Osteoblast (primary cell): ENCODE measurements around the gene SERTAD2. TPM values are rescaled to one million over a fixed set of nuclear protein-coding genes. Genes with fewer than 3 reads are reported as not detected.

ENCODE experiments used
- DNase-seq: peaks from one replicate; pipeline ENCODE4 v3.0.0; 2011; ENCODE audit warnings: low spot score, mixed read lengths; ENCODE audit not compliant: insufficient read length; ENCODE audit errors: missing footprints
- H2AFZ ChIP-seq: 2 replicates; pipeline ENCODE4 v1.6.0; 2011; ENCODE audit warnings: mild to moderate bottlenecking, low read length
- H3K27ac ChIP-seq: 2 replicates; pipeline ENCODE4 v1.5.1; 2011; ENCODE audit warnings: mild to moderate bottlenecking, low read depth, low read length, moderate library complexity
- H3K27me3 ChIP-seq: 2 replicates; pipeline ENCODE4 v1.6.0; 2012; ENCODE audit warnings: mild to moderate bottlenecking, control low read depth, inconsistent platforms, low read length, moderate library complexity; ENCODE audit not compliant: insufficient read depth
- H3K36me3 ChIP-seq: 2 replicates; pipeline ENCODE4 v1.5.1; 2011; ENCODE audit warnings: mild to moderate bottlenecking, low read length, control low read depth, moderate library complexity; ENCODE audit not compliant: insufficient read depth
- H3K4me1 ChIP-seq: 2 replicates; pipeline ENCODE4 v1.5.1; 2011; ENCODE audit warnings: mild to moderate bottlenecking, low read length, control low read depth, moderate library complexity; ENCODE audit not compliant: insufficient read depth
- H3K4me2 ChIP-seq: 2 replicates; pipeline ENCODE4 v1.6.0; 2011; ENCODE audit warnings: mild to moderate bottlenecking, low read length; ENCODE audit not compliant: insufficient read depth
- H3K4me3 ChIP-seq: fragments of 200-600 bp; sonication (generic); 3 replicates; pipeline ENCODE4 v1.5.1; 2012; ENCODE audit warnings: mild to moderate bottlenecking, low read length, inconsistent platforms; ENCODE audit not compliant: insufficient read depth
- H3K79me2 ChIP-seq: 2 replicates; pipeline ENCODE4 v1.6.0; 2012; ENCODE audit warnings: mild to moderate bottlenecking, low read length, control low read depth, inconsistent platforms; ENCODE audit not compliant: insufficient read depth
- H3K9me3 ChIP-seq: 2 replicates; pipeline ENCODE4 v1.5.1; 2011; ENCODE audit warnings: low read depth, low read length, control low read depth
- H4K20me1 ChIP-seq: 2 replicates; pipeline ENCODE4 v1.6.0; 2012; ENCODE audit warnings: mild to moderate bottlenecking, low read length, control low read depth; ENCODE audit not compliant: insufficient read depth
- CTCF ChIP-seq: IDR thresholded peaks from 2 replicates; pipeline ENCODE4 v1.5.1; 2011; ENCODE audit warnings: mild to moderate bottlenecking, low read depth, low read length, moderate library complexity; ENCODE audit errors: extremely low read depth
- total RNA-seq: library from RNA; depleted of rRNA; stranded (reverse); fragments of >200 nt; gene quantifications from 2 replicates; pipeline ENCODE4 v1.2.3, GENCODE V29; 2012

Gene SERTAD2
- total RNA-seq, 1 donor: 24.6 TPM

DNA sequence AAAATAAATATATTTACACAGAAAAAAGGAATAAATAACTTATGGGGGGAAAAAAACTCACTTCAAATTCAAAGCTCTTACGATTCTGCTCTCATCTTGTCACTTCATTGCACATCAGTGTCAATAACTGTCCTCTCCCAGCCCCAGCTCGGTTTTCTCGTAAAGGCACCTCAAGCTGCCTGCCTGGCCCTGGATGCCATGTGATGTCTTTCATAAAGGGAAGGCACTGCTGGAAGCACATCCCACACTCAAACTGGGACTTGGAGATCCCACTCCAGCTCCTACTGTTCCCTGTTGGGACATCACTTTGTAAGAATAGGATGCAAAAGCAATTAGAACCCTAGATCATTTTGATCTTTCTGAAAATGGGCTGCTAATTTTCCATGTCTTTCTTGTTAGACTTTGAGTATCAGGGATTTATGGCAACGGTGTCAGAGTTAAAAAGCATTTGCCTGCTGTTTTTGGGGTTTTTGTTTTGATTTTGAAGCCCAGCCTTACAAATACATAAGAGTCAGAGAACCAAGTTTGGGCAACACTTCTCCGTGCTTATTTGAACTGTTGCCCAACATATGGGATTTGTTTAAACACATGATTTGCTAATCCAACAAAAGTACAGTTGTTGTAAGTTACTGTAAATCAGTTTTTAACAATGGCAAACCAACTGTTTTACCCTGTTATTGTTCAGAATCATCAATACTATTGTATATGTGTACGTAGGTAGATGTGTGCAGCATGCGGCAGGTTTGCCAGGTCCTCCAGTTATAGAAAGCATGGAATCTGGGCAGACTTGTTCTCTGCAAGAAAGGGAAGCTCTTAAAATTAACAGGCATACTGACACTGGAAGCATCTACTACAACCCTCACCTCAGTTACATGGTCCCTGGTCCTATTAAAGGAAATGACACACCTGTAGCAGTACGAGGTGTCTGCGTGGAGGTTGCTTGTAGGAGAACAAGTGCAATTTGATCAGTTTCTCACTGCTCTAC is 20.6 kb downstream of the SERTAD2 start:
- H3K4me3 ChIP-seq: no peak overlapping the region
- H3K4me2 ChIP-seq: no peak overlapping the region
- DNase-seq: no peak
- H4K20me1 ChIP-seq: peaks cover 88% of the 10 kb centered on the region
- H3K9me3 ChIP-seq: no peaks in the 10 kb centered on the region
- no peak overlapping the region for H2AFZ ChIP-seq
- peaks cover 6% of the 10 kb centered on the region for H3K4me1 ChIP-seq
- H3K36me3 ChIP-seq: peaks cover 79% of the 10 kb centered on the region
- no peaks in the 10 kb centered on the region for H3K27me3 ChIP-seq
- no peak for TF ChIP-seq CTCF
- no peak overlapping the region for H3K27ac ChIP-seq
- H3K79me2 ChIP-seq: peaks cover 91% of the 10 kb centered on the region

DNA sequence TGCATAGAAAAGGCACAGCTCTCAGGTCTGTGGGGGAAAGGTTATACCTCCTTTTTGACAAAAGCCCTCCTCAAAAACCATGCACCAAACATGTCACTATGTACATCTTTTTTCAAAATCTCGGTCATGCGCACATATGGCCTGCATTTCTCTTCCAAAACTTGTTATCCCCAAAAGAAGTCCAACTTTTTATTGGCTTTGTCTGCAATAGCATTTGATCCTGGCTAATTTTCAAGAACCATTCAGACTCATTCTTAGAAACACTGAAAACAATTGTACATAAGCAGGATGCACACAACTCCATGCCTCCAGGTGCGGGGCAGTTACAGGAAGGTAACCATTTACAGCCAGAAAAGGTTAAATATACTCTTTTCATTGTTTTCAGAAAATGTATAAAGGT is 21.9 kb downstream of the SERTAD2 start:
- Histone ChIP-seq H2AFZ (no peak overlapping the region), H3K4me2 (no peak overlapping the region), H3K9me3 (no peaks in the 10 kb centered on the region), H3K27ac (no peak overlapping the region), H3K4me3 (no peak overlapping the region), H3K79me2 (peaks cover 78% of the 10 kb centered on the region), H3K4me1 (no peaks in the 10 kb centered on the region), H4K20me1 (peaks cover 79% of the 10 kb centered on the region), H3K36me3 (peaks cover 66% of the 10 kb centered on the region), H3K27me3 (no peaks in the 10 kb centered on the region)
- TF ChIP-seq CTCF: no peak
- no peak for DNase-seq

GRCh38 chr2:64630752-64631151 is 23.0 kb downstream of the SERTAD2 start:
- Histone ChIP-seq H3K79me2 (peaks cover 68% of the 10 kb centered on the region), H3K27me3 (no peaks in the 10 kb centered on the region), H3K36me3 (peaks cover 56% of the 10 kb centered on the region), H3K4me1 (no peaks in the 10 kb centered on the region), H4K20me1 (peaks cover 69% of the 10 kb centered on the region), H3K9me3 (no peaks in the 10 kb centered on the region), H2AFZ (no peak overlapping the region), H3K4me3 (no peak overlapping the region), H3K4me2 (no peak overlapping the region), H3K27ac (no peak overlapping the region)
- TF ChIP-seq CTCF: no peak
- DNase-seq: no peak

DNA sequence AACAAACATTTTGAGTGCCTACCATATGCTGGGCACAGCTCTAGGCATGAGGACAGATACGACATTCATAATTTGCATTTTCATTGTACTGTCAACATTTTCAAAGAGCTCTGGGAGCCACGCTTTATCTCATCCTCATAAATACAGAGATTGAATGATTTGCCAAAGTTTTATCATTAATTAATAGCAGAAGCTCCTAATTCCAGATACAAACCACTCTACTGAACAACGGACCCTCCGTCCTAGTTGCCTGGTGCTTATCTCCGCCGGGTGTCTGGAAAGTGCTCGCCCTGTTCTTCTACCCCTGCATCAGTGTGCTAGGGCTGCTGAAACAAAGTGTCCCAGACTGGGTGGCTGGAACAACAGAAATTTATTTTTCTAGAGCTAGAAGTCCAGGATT is 23.8 kb downstream of the SERTAD2 start:
- TF ChIP-seq CTCF: no peak
- Histone ChIP-seq H3K36me3 (peaks cover 47% of the 10 kb centered on the region), H3K27me3 (no peaks in the 10 kb centered on the region), H3K27ac (no peak overlapping the region), H2AFZ (no peak overlapping the region), H3K4me3 (no peak overlapping the region), H4K20me1 (peaks cover 60% of the 10 kb centered on the region), H3K4me1 (no peaks in the 10 kb centered on the region), H3K4me2 (no peak overlapping the region), H3K9me3 (no peaks in the 10 kb centered on the region), H3K79me2 (peaks cover 59% of the 10 kb centered on the region)
- DNase-seq: no peak
